GM21360 (cell line): ENCODE data around the gene EVC.

Experiments used
- ATAC-seq: cut with Tn5 transposase; IDR thresholded peaks from one replicate; pipeline ENCODE4 v1.9.1; 2021; ENCODE audit warnings: mild to moderate bottlenecking, moderate library complexity; ENCODE audit not compliant: unreplicated experiment

The EVC gene

DNA sequence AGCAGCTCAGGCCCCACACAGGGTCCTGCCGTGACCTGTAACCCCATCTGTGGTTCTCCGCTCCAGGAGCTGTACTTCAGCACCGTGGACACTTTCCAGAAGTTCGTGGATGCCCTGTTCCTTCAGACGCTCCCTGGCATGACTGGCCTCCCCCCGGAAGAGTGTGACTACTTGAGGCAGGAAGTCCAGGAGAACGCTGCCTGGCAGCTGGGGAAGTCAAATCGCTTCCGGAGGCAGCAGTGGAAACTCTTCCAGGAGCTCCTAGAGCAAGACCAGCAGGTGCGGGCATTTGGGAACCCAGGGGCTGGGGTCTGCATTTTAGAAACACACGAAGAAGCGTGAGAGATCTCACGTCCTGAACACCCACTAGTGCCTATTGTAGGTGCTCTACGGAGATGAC lies 72.5 kb downstream of the EVC start:
- ATAC-seq = no peak

DNA sequence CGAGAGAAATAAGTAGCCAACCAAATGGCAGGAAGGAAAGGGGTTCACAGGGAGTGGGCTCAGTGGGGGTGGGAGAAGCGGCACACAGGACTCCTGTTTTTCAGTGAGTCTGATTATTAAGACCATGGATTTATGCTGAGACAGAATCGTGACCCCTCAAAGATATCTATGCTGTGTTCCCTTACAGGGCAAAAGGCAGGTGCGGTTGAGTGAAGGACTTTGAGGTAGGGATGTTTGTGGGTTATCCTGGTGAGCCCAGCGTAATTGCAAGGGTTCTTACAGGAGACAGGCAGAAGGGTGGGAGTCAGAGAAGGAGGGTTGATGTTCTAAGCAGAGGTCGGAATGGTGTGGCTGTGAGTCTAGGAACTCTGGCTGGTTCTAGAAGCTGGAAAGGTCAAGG lies 73.0 kb downstream of the EVC start:
- ATAC-seq = no peak

DNA sequence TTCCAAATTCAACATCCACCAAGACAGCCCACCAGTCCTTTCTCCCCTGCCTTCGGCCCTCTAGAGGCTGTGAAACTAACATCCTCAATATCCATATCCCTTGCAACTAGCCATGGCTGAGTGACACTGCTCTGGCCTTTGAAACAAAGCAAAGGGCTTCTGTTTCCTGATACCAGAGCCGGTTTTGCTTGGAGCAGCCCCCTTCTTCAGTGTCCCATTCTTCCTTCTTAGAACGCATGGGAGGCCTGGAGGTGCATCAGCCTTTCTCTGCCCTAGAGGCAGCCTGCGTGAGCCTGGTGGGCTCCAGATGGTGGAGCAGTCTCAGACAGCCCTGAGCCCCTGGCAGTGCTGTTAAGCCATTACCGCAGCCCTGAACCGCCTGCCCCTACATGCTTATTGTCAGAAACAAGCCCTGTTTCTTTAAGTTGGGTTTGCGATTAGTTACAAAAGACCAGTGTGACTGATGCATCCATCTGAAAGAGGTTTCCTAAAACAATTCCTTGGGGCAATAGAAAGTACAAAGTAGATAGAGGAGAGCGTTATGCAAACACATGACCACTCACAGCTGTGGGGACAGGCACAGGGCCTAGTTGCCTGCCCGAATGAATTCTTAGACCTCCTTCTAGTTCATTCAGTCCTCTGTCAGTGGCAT lies 74.1 kb downstream of the EVC start:
- ATAC-seq = no peak

DNA sequence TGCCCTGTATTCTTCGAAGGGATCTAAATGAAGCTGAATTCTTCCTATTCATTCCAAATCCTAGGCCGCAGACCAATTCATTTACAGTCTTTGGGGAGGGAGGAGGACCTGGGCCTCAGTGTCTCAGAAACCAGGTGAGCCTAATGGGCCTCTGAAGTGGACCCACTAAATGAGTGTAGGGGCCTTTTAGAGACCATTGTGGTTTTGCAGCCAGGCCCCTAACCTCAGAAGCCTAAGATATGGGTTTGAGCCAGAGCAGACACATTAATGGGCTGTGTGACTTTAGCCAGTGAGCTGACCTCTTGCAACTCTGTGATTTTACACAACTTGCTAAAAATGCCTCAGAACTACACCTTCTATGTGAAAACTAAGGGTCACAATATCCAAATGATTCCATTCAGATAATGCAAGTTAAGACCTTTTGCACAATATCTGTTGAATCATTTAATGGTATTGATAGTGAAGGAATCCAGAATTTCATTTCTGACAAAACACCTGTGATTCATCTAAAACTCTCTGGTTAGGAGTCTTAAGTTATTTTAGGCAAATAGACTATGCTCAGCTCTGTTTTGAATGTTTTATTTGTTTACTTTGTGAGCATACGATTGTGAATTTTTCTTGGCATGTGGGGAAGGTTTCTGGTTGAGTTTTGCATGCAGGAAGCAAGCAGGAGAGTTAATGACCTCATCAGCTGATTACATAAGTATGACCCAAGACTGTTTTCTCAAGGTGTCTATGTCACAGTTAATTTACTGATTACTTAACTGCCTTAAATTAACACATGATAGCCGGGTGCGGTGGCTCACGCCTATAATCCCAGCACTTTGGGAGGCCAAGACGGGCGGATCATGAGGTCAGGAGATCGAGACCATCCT lies 75.0 kb downstream of the EVC start:
- ATAC-seq = no peak

DNA sequence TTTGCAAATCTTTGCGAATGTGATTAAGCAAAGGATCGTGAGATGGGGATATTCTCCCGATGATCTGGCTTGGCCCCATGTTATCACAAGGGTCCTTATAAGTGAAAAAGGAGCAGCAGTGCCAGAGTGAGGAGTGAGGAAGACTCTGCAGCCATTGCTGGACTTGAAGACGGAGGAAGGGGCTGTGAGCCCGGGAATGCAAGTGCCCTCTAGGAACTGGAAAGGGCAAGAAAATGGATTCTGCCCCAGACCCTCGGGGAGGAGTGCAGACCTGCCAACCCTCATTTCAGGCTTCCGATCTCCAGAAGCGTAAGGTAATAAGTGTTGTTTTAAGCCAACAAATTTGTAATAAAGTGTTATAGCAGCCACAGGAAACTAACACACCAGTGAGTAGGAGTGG lies 76.3 kb downstream of the EVC start:
- ATAC-seq = no peak

GRCh38 chr4:5788144-5788543 lies 77.1 kb downstream of the EVC start:
- no peak for ATAC-seq

DNA sequence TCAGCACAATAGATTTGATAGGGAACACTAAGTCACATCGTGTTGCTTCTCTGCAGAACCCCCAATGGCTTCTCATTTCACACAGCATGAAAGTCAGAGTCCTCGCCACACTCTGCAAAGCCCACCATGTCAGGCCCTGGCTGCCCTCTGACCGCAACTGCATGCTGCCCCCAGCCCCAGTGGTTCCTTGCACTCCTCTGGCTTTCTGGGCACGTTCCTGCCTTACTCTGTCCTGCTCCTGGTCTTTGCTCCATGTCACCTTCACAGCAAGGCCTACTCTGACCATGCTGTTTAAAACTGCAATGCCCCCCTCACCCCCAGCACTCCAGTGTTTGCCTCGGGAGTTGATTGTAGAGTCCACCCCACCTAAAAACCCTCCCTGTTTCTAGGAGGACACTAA lies 78.1 kb downstream of the EVC start:
- no peak for ATAC-seq

DNA sequence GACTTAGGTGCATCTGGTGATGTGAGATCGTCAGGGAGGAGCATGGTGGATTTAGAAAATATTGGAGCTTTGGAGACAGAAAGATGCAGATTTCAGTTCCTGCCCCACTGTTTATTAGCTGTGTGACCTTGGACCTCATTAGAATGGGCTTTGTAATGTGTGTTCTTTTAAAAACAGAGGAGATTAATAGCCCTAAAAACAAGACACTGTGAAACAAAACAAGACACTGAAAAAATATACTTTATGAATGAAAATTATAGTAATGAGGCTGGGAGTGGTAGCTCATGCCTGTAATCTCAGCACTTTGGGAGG lies 79.5 kb downstream of the EVC start:
- no peak for ATAC-seq

GRCh38 chr4:5791654-5792053 lies 80.7 kb downstream of the EVC start:
- no peak for ATAC-seq

DNA sequence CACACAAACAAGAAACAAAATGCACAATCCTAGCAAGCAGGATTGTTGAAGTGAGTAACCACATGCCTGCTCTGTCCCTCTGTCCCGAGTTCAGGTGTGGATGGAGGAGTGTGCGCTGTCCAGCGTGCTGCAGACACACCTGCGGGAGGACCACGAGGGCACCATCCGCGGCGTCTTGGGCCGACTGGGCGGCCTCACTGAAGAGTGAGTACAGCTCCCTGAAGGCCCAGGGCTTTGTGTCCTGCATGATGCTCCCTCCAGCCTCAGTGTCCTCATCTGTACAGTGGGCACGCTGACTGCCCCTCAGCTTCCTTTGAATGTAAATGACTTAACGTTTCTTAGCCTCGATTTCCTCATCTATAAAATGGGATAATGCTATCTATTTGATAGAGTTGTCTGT lies 82.5 kb downstream of the EVC start:
- no peak for ATAC-seq

GRCh38 chr4:5795580-5795979 lies 84.6 kb downstream of the EVC start:
- no peak for ATAC-seq

DNA sequence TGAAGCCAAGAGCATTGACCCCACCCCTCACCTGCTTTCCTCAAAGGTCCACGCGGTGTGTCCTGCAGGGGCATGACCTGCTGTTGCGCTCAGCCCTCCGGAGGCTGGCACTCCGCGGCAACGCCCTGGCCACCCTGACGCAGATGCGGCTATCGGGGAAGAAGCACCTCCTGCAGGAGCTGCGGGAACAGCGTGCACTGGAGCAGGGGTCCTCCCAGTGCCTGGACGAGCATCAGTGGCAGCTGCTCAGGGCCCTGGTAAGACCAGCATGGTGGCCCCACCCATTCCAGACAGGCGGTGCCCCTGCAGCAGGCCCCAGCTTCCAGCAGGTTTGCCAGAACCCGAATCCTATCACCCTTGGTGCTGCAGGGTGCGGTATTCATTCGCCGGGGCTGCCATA lies 86.0 kb downstream of the EVC start:
- ATAC-seq = no peak

DNA sequence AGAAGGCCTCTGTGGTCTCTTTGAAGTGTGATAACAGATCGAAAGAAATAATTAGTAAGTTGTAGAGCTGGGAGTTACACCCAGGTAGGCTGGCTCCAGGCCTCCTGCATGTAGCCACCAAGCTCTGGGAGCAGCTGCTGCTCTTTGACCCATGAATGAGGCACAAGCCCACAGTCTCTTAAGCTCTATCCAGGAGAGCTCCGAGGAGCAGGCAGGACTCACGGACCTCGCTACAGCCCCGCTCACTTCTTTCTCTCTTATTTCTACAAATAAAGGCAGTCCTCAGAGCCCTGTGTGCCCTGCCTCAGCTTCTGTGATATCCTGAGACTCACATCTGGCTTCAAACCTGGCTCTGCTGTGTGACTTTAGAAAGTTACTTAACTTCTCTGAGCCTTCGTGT lies 86.9 kb downstream of the EVC start:
- ATAC-seq = no peak

GRCh38 chr4:5798462-5798861 lies 87.5 kb downstream of the EVC start:
- ATAC-seq = no peak

GRCh38 chr4:5798946-5799345 lies 87.9 kb downstream of the EVC start:
- ATAC-seq = no peak

DNA sequence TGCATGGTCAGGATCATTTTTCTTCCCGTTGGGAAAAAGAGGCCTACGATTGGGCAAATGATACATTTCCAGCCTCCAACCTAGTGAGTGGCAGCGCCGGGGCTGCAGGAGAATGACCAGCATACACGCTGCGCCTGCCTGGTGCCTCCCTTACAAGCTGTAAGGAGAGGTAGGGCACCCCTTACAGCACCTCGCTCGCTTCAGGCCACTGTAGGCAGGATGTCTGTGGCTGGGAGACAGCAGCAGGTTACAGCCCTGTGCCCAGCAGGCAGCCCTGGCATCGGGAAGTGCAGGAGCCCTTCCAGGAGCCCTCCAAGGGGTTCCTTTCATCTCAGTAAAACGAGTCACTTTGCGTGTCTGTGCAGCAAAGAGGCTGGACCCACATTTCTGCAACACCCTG lies 88.4 kb downstream of the EVC start:
- ATAC-seq = no peak

DNA sequence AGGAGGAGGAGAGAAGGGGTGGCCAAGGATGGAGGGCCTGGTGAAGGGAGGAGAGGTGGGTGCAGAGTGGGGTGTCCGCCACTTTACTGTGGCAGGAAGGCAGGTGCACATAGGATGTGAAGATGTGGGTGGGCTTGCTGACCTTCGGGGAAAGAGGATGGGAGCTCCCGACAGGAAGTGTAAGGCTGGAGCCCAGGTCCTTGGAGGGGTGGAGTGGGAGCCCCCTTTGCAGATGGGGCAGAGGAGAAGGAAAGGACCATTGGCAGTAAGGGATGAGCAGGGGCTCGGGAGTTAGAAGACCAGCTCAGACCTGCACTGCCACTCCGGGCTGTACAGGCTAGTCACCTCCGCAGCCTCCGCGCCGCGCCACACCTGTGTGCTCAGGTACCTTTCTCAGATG lies 89.5 kb downstream of the EVC start:
- ATAC-seq = no peak

GRCh38 chr4:5801696-5802095 lies 90.7 kb downstream of the EVC start:
- no peak for ATAC-seq

DNA sequence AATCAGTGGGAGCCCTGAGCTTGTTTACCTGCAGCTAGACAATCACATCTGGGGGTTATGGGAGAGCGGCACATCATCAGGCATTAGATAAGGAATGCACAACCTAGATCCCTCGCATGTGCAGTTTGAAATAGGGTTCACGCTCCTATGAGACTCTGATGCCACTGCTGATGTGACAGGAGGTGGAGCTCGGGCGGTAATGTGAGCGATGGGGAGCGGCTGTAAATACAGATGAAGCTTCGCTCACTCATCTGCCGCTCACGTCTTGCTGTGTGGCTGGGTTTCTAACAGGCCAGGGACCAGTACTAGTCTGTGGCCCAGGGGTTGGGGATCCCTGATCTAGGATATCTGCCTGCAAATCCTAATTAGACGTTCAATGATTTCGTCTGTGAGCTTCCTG lies 91.6 kb downstream of the EVC start:
- ATAC-seq = no peak

- no peak for ATAC-seq
These were observed 93.7 kb downstream of the EVC start for GRCh38 chr4:5804656-5805055.

DNA sequence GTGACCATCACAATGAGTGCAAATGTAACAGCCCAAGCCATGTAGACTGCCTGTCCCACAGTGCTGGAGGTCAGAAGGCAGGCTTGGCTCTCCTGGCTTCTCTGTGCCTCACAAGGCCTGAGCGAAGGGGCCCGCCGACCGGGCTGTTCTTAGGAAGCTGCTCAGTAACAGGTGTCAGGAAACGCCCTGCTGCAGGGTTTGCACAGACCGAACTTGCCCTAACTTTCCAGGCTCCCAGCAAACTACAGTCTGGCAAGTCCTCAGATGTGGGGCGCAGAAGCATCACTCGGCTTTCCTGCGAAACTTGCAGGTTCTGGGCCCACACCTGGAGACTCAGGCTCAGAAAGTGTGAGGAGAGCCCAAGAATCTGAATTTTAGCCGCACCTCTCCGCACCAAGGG lies 94.3 kb downstream of the EVC start:
- no peak for ATAC-seq

GRCh38 chr4:5808081-5808741 lies 97.2 kb downstream of the EVC start:
- ATAC-seq = no peak
